Ishikawa (cell line): Measurements from ENCODE around the gene IRS2.

Experiments
- EP300 ChIP-seq: IDR thresholded peaks from 2 replicates; pipeline ENCODE4 v1.6.1; 2012; ENCODE audit warnings: borderline replicate concordance
- TF ChIP-seq, protein P1 (sequence below): IDR thresholded peaks from 2 replicates; pipeline ENCODE4 v1.6.1; 2012

DNA sequence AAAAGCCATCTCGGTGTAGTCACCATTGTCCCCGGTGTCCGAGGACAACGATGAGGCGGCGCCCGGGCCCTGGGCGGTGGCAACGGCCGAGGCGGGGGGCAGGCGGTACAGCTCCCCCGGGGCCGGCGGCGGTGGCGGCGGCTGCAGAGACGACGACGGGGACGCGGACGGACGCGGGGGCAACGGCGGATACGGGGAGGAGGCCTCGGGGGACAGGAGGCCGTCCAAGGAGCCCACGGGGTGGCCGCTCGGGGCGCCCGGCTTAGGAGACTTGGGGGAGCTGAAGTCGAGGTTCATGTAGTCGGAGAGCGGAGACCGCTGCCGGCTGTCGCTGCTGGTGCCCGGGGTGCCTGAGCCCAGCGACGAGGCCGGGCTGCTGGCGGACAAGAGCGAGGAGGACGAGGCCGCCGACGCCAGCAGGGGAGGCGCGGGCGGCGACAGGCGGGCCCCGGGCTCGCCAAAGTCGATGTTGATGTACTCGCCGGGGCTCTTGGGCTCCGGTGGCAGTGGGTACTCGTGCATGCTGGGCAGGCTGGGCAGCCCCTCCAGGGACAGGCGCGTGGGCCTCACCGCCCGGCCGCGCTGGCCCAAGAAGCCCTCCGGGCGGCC, 3.5 kb downstream of the IRS2 start:
- no peak for TF ChIP-seq EP300
- TF ChIP-seq, protein P1, sequence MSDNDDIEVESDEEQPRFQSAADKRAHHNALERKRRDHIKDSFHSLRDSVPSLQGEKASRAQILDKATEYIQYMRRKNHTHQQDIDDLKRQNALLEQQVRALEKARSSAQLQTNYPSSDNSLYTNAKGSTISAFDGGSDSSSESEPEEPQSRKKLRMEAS: no peak
